Measurements from ENCODE around the gene CCDC80. TPM values are rescaled to one million over a fixed set of nuclear protein-coding genes. Genes with fewer than 3 reads are reported as not detected.
A peak's percentile ranks its signal among the peaks of the same experiment; 100 is the strongest.

CCDC80 gene
- total RNA-seq, 1 experiment from 2014 or later: 26.2 TPM

DNA sequence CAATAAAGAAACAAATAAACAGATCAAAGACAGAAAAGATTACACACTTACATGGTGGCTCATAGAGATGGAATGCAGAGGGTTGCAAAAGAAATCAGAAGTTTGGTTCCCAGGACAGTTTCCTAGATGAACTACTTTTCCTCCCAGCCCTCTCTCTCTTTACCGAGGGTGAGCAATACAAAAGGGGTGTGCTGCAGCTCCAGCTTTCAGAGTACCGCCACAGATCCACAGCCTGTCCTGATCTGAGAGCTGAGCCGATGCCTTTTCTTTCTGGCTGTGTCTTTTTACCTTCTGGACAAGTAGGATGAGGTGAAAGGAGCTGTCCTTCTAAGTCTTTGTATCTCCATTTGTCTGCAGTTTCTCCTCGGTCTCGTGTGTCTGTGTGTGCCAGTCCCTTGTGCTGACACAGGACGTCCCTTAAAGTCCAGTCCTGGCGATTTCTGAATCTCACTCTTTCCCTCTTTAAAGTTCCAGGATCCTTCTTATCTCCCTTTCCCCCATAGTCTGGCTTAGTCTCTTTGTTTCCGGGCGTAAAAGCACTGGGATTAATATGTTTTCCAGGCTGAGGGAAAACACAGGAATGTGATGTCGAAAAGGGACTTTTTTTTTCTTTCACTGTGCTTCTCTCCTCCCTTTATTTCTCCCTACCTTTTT, 540 bp downstream of the CCDC80 start:
- TSS peak; percentile 89 for BruUV-seq (replicated peaks)
- ChIA-PET POLR2A (no interaction called here), CTCF (no interaction called here)
- Mint-ChIP-seq H3K27ac (ENCODE audit: unreplicated experiment) (no peak overlapping the region), H3K4me1 (ENCODE audit: low read depth, unreplicated experiment) (peaks cover 9% of the 10 kb centered on the region), H3K4me3 (ENCODE audit: unreplicated experiment) (no peak overlapping the region), H3K36me3 (ENCODE audit: insufficient read depth, unreplicated experiment) (no peaks in the 10 kb centered on the region), H3K27me3 (ENCODE audit: insufficient read depth, unreplicated experiment) (no peaks in the 10 kb centered on the region), H3K9me3 (ENCODE audit: unreplicated experiment) (peaks cover 9% of the 10 kb centered on the region)
- Histone ChIP-seq H3K4me3 (ENCODE audit: low read depth, low read length) (peak overlapping the region; percentile 46), H3K4me1 (peaks cover 19% of the 10 kb centered on the region), H3K36me3 (ENCODE audit: control insufficient read depth, insufficient read depth, low read length) (no peaks in the 10 kb centered on the region), H3K9me3 (no peaks in the 10 kb centered on the region), H3K27me3 (replicated peaks; ENCODE audit: control insufficient read depth, insufficient read depth, low read length) (no peaks in the 10 kb centered on the region)
- DNase-seq: no peak
- TF ChIP-seq, protein P1, sequence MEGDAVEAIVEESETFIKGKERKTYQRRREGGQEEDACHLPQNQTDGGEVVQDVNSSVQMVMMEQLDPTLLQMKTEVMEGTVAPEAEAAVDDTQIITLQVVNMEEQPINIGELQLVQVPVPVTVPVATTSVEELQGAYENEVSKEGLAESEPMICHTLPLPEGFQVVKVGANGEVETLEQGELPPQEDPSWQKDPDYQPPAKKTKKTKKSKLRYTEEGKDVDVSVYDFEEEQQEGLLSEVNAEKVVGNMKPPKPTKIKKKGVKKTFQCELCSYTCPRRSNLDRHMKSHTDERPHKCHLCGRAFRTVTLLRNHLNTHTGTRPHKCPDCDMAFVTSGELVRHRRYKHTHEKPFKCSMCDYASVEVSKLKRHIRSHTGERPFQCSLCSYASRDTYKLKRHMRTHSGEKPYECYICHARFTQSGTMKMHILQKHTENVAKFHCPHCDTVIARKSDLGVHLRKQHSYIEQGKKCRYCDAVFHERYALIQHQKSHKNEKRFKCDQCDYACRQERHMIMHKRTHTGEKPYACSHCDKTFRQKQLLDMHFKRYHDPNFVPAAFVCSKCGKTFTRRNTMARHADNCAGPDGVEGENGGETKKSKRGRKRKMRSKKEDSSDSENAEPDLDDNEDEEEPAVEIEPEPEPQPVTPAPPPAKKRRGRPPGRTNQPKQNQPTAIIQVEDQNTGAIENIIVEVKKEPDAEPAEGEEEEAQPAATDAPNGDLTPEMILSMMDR (IDR thresholded peaks at IDR 0.05; ENCODE audit: insufficient read depth in 1 of 2, low read depth in 1 of 2, low read length in 1 of 2, severe bottlenecking in 1 of 2, unreplicated experiment in 1 of 2): no peak
- intact Hi-C loops (cut with micrococcal nuclease; ENCODE audit: unreplicated experiment): loop anchor here (1.0 to 5.0 kb wide), 3 partner anchors 13 to 352 kb away; partner anchors contain the start of gene GTPBP8

DNA sequence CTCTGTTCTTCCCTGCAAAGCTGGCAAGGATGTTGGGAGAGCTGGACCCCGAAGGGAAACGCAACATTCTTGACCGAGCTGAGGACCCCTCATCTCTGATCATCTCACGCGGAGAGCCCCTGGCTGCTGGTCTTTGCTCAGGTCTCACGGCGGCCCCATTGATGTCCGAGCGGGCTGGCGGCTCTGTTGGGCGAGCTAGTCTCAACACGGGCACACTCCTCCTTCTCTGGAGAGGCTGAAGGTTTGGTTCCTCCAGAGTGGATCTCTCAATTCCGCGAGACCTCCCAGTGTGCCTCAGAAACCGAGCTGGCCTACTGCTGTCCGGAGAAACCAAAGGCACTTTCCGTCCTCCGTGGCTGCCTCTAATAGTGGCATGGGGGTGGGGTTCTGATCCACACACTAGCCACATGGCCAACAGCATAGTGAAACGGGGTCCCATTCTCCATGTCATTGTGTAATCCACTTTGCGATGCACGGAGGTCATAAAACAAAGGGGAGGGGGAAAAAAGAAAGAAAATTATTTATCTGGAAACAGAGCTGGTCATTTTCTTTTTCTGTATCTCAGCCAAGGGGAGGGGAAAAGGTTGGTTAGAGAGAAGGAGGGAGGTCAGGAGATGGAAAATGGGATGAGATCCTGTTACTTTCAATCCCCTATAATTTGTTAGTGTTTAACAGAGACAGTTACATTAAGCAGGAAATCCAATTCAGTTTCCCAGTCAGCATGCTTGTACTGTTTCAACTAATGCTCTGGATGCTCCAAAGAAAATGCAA, 1.3 kb downstream of the CCDC80 start:
- TF ChIP-seq, protein P1 (IDR thresholded peaks at IDR 0.05; ENCODE audit: insufficient read depth in 1 of 2, low read depth in 1 of 2, low read length in 1 of 2, severe bottlenecking in 1 of 2, unreplicated experiment in 1 of 2): no peak
- no peaks in the 10 kb centered on the region for H3K36me3 Mint-ChIP-seq (ENCODE audit: insufficient read depth, unreplicated experiment)
- Histone ChIP-seq H3K4me3 (ENCODE audit: low read depth, low read length) (peak overlapping the region; percentile 46; the same call in 1 of the 2 replicates), H3K36me3 (ENCODE audit: control insufficient read depth, insufficient read depth, low read length) (no peaks in the 10 kb centered on the region), H3K9me3 (no peaks in the 10 kb centered on the region), H3K4me1 (peaks cover 19% of the 10 kb centered on the region), H3K27me3 (replicated peaks; ENCODE audit: control insufficient read depth, insufficient read depth, low read length) (no peaks in the 10 kb centered on the region)
- ChIA-PET POLR2A (no interaction called here), CTCF (no interaction called here)
- H3K4me3 Mint-ChIP-seq (ENCODE audit: unreplicated experiment): no peak overlapping the region
- H3K27ac Mint-ChIP-seq (ENCODE audit: unreplicated experiment): no peak overlapping the region
- H3K9me3 Mint-ChIP-seq (ENCODE audit: unreplicated experiment): peaks cover 9% of the 10 kb centered on the region
- DNase-seq: no peak
- intact Hi-C loops (cut with micrococcal nuclease; ENCODE audit: unreplicated experiment): loop anchor here (1.0 to 5.0 kb wide), 3 partner anchors 12 to 353 kb away; partner anchors contain the start of gene GTPBP8
- no TSS peak for BruUV-seq (replicated peaks)
- H3K27me3 Mint-ChIP-seq (ENCODE audit: insufficient read depth, unreplicated experiment): no peaks in the 10 kb centered on the region
- H3K4me1 Mint-ChIP-seq (ENCODE audit: low read depth, unreplicated experiment): peaks cover 9% of the 10 kb centered on the region

DNA sequence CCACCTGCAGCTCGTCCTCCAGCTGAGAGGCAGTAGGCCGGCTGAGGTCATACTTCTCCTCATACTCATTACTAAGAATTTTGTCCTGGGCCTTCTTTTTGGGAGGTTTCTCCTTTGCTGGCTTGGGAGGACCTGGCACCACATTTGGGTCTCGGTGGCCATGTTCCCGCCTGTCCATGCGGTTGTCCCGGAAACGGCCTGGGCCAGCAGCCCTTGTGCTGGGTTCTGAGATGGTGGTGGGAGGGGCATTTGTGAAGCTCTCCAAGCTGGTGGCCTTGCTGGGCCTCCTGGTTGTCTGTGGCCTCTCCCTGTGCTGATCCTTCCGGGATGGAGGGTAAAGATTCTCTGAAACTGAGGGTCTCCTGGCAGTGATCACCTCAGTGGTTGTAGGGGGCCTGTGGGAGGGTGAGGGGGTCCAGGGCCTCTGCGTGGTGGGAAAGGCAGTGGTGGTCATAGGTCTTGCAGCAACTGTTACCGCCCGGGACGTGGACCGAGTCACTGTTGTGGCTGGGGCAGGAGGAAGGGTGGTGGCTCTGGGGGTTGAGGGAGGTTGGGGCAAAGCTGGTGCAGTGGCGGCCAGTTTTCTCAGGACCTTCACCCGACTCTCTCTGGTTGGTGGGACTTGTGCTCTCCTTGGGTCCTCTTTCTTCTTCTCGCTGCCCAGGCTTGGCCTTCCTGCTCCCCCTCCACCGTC, 2.5 kb downstream of the CCDC80 start:
- Mint-ChIP-seq H3K27ac (ENCODE audit: unreplicated experiment) (no peak overlapping the region), H3K36me3 (ENCODE audit: insufficient read depth, unreplicated experiment) (no peaks in the 10 kb centered on the region), H3K4me1 (ENCODE audit: low read depth, unreplicated experiment) (peaks cover 9% of the 10 kb centered on the region), H3K9me3 (ENCODE audit: unreplicated experiment) (peaks cover 9% of the 10 kb centered on the region), H3K4me3 (ENCODE audit: unreplicated experiment) (no peak overlapping the region), H3K27me3 (ENCODE audit: insufficient read depth, unreplicated experiment) (no peaks in the 10 kb centered on the region)
- no peaks in the 10 kb centered on the region for H3K36me3 ChIP-seq (ENCODE audit: control insufficient read depth, insufficient read depth, low read length)
- H3K4me3 ChIP-seq (ENCODE audit: low read depth, low read length): no peak overlapping the region
- BruUV-seq (replicated peaks): no TSS peak
- H3K4me1 ChIP-seq: peaks cover 16% of the 10 kb centered on the region
- TF ChIP-seq, protein P1 (IDR thresholded peaks at IDR 0.05; ENCODE audit: insufficient read depth in 1 of 2, low read depth in 1 of 2, low read length in 1 of 2, severe bottlenecking in 1 of 2, unreplicated experiment in 1 of 2): no peak
- intact Hi-C loops (cut with micrococcal nuclease; ENCODE audit: unreplicated experiment): no loop called here
- no peaks in the 10 kb centered on the region for H3K9me3 ChIP-seq
- no peak for DNase-seq
- H3K27me3 ChIP-seq (replicated peaks; ENCODE audit: control insufficient read depth, insufficient read depth, low read length): no peaks in the 10 kb centered on the region
- CTCF ChIA-PET: no interaction called here
- POLR2A ChIA-PET: no interaction called here
